K562 (cell line): ENCODE data around the gene RNF186. TPM values are rescaled to one million over a fixed set of nuclear protein-coding genes. Genes with fewer than 3 reads are reported as not detected.

Source experiments
- CTCFL ChIP-seq: IDR thresholded peaks from 2 replicates; pipeline ENCODE4 v1.6.1; 2011; ENCODE audit warnings: borderline replicate concordance, low read depth, mild to moderate bottlenecking, moderate library complexity, low read length; ENCODE audit not compliant: insufficient read depth, poor library complexity, severe bottlenecking
- DEAF1 ChIP-seq: fragments of 450-650 bp; formaldehyde crosslinking; IDR thresholded peaks from 2 replicates; pipeline ENCODE4 v1.4.0; 2020; ENCODE audit warnings: mild to moderate bottlenecking, moderate library complexity
- ELK3 ChIP-seq: fragments of 450-650 bp; formaldehyde crosslinking; IDR thresholded peaks from 2 replicates; pipeline ENCODE4 v1.4.0; 2020; ENCODE audit warnings: mild to moderate bottlenecking
- FOXA3 ChIP-seq, 2 experiments: fragments of 450-650 bp in 1 of 2; sonication (generic) in 1 of 2; formaldehyde crosslinking; IDR thresholded peaks in 1 of 2; conservative IDR thresholded peaks in 1 of 2; 2 replicates each; pipeline versions ENCODE4 v1.4.0 to v1.8.0; 2020 to 2022; ENCODE audit warnings: mild to moderate bottlenecking in 2 of 2, missing genetic modification reagents in 1 of 2
- GATA2 ChIP-seq: sonication (generic); formaldehyde crosslinking; IDR thresholded peaks from 2 replicates; pipeline ENCODE4 v1.4.0; 2020; ENCODE audit warnings: mild to moderate bottlenecking, missing genetic modification reagents
- HES1 ChIP-seq: fragments of 450-650 bp; IDR thresholded peaks from 2 replicates; pipeline ENCODE4 v1.6.1; 2016; ENCODE audit warnings: low read depth, mild to moderate bottlenecking, moderate library complexity
- L3MBTL2 ChIP-seq: fragments of 450-650 bp; IDR thresholded peaks from 2 replicates; pipeline ENCODE4 v1.6.1; 2016; ENCODE audit warnings: mild to moderate bottlenecking, moderate library complexity
- MYC ChIP-seq, 2 experiments: fragments of 250-450 bp in 1 of 2; sonication (Bioruptor Pico) in 1 of 2; IDR thresholded peaks; 2 replicates each; pipeline versions ENCODE4 v1.5.1 to v1.6.1; 2012 to 2021; ENCODE audit warnings: low read depth in 2 of 2, borderline replicate concordance in 1 of 2, improper control_type of control experiment in 1 of 2, low read length in 1 of 2, mild to moderate bottlenecking in 1 of 2, moderate library complexity in 1 of 2
- NR1H2 ChIP-seq: sonication (generic); formaldehyde crosslinking; IDR thresholded peaks from 2 replicates; pipeline ENCODE4 v1.4.0; 2020; ENCODE audit warnings: mild to moderate bottlenecking, missing genetic modification reagents
- NRF1 ChIP-seq, 2 experiments: fragments of 450-650 bp; IDR thresholded peaks in 1 of 2; conservative IDR thresholded peaks in 1 of 2; 2 replicates each; pipeline ENCODE4 v1.6.1; 2014; ENCODE audit warnings: mild to moderate bottlenecking in 2 of 2
- POLR2AphosphoS2 ChIP-seq: IDR thresholded peaks from 2 replicates; pipeline ENCODE4 v1.6.1; 2012; ENCODE audit warnings: low read length, improper control_type of control experiment
- RB1 ChIP-seq: fragments of 450-650 bp; IDR thresholded peaks from 2 replicates; pipeline ENCODE4 v1.6.1; 2017; ENCODE audit warnings: low read depth, mild to moderate bottlenecking
- RFX5 ChIP-seq: IDR thresholded peaks from 2 replicates; pipeline ENCODE4 v1.6.1; 2011; ENCODE audit warnings: low read depth, mild to moderate bottlenecking, improper control_type of control experiment, low read length
- SPI1 ChIP-seq: IDR thresholded peaks from 2 replicates; pipeline ENCODE4 v1.6.1; 2011; ENCODE audit warnings: low read depth, low read length, control low read depth, borderline replicate concordance
- TCF7 ChIP-seq: sonication (generic); IDR thresholded peaks from 2 replicates; pipeline ENCODE4 v1.6.1; 2016; ENCODE audit warnings: antibody characterized with exemption, borderline replicate concordance
- TEAD2 ChIP-seq: fragments of 450-650 bp; IDR thresholded peaks from 2 replicates; pipeline ENCODE4 v1.6.1; 2016; ENCODE audit warnings: missing genetic modification characterization, control low read depth, missing compliant biosample characterization
- TFAP4 ChIP-seq: sonication (generic); formaldehyde crosslinking; IDR thresholded peaks from 2 replicates; pipeline ENCODE4 v1.8.0; 2022; ENCODE audit warnings: missing genetic modification reagents, mild to moderate bottlenecking, moderate library complexity, borderline replicate concordance
- ZKSCAN1 ChIP-seq: fragments of 150-350 bp; IDR thresholded peaks from 2 replicates; pipeline ENCODE4 v1.6.1; 2016; ENCODE audit warnings: low read depth, low read length
- ZNF263 ChIP-seq: sonication (generic); formaldehyde crosslinking; IDR thresholded peaks from 2 replicates; pipeline ENCODE4 v1.8.0; 2022; ENCODE audit warnings: mild to moderate bottlenecking, missing genetic modification reagents, borderline replicate concordance
- ZNF561 ChIP-seq: fragments of 450-650 bp; formaldehyde crosslinking; conservative IDR thresholded peaks from 2 replicates; pipeline ENCODE4 v1.4.0; 2020; ENCODE audit warnings: mild to moderate bottlenecking, moderate library complexity
- polyA plus RNA-seq, 8 experiments: library from polyadenylated mRNA; depleted of rRNA in 4 of 8; stranded (reverse) in 5 of 8; unstranded in 3 of 8; fragments of >200 nt; fragmentation: Nextera tagmentation in 2 of 8; fragmentation: Illumina TruSeq in 1 of 8; extraction: Ambion mirVana in 2 of 8; extraction: Trizol in 1 of 8; gene quantifications; 2 replicates each; pipeline versions ENCODE4 v1.2.1 to v1.2.3, GENCODE V29; 2011 to 2014; ENCODE audit warnings: inconsistent platforms in 1 of 8, missing spikeins in 1 of 8
- total RNA-seq, 7 experiments: library from RNA; depleted of rRNA in 6 of 7; stranded (reverse); fragments of >200 nt in 6 of 7; fragmentation: Illumina TruSeq in 2 of 7; extraction: Trizol in 2 of 7; gene quantifications; 2 replicates each; pipeline versions ENCODE4 v1.2.1 to v1.2.3, GENCODE V29; 2011 to 2021; ENCODE audit warnings: low replicate concordance in 1 of 7

RNF186 gene
- total and polyA plus RNA-seq, 9 of the 15 experiments (the other 6 are each of a cell fraction or from before 2014, with no cell fraction given) = not detected

GRCh38 chr1:19800076-19800804, 14.8 kb downstream of the RNF186 start (continued):
- TF ChIP-seq CTCFL (no peak), ZNF561 (CRISPR knock-in tag) (no peak), RFX5 (no peak), RB1 (peak; percentile 42; the same call in 1 of the 2 replicates), TCF7 (no peak), MYC (IDR thresholded peaks at IDR 0.05; ENCODE audit: low read depth, low read length) (peak; percentile 31; the same call in 1 of the 2 replicates), MYC (CRISPR knock-in tag; IDR thresholded peaks at IDR 0.05; ENCODE audit: borderline replicate concordance, low read depth) (no peak), HES1 (peak; percentile 80), FOXA3 (CRISPR knock-in tag; conservative IDR thresholded peaks at IDR 0.05 in 1 of 2, IDR thresholded peaks at IDR 0.05 in 1 of 2) (peak; percentile 63 to 88; a peak in 3 of 4 replicates), TEAD2 (tag) (no peak), ELK3 (no peak), GATA2 (CRISPR knock-in tag) (0 out of 2 replicates have a peak, but pooled peaks have one; percentile 16), ZKSCAN1 (peak; percentile 96), TFAP4 (CRISPR knock-in tag) (no peak), NR1H2 (CRISPR knock-in tag) (no peak), ZNF263 (CRISPR knock-in tag) (peak; percentile 48; the same call in 1 of the 2 replicates), DEAF1 (CRISPR knock-in tag) (no peak), NRF1 (conservative IDR thresholded peaks at IDR 0.05 in 1 of 2, IDR thresholded peaks at IDR 0.05 in 1 of 2) (no peak), L3MBTL2 (peak; percentile 91), POLR2AphosphoS2 (no peak), SPI1 (no peak)
